GM18858 (cell line): ENCODE data around the gene PSMB10.

Experiments used
- ATAC-seq: cut with Tn5 transposase; IDR thresholded peaks from one replicate; pipeline ENCODE4 v1.9.1; 2021; ENCODE audit not compliant: unreplicated experiment

The PSMB10 gene

GRCh38 chr16:67897231-67897630 lies 39.4 kb downstream of the PSMB10 start:
- no peak for ATAC-seq

- ATAC-seq: no peak
Observed at GRCh38 chr16:67893743-67894399, 42.8 kb downstream of the PSMB10 start.

- peak; percentile 55 for ATAC-seq
Observed at GRCh38 chr16:67892899-67893742, 43.5 kb downstream of the PSMB10 start, which contains the start of gene PSKH1. Gene PSKH1, plus strand, starts transcription at chr16:67893254. Its CDS starts 15,496 bp downstream, at chr16:67908750.

- ATAC-seq: no peak
Observed at GRCh38 chr16:67892375-67892774, 44.3 kb downstream of the PSMB10 start.

- no peak for ATAC-seq
Observed at GRCh38 chr16:67888331-67888730, 48.3 kb downstream of the PSMB10 start.

- no peak for ATAC-seq
Observed at GRCh38 chr16:67886387-67886786, 50.3 kb downstream of the PSMB10 start.

- ATAC-seq: no peak
Observed at GRCh38 chr16:67885976-67886375, 50.7 kb downstream of the PSMB10 start.

- ATAC-seq: no peak
Observed at GRCh38 chr16:67885545-67885944, 51.1 kb downstream of the PSMB10 start.

- no peak for ATAC-seq
Observed at GRCh38 chr16:67884684-67885083, 52.0 kb downstream of the PSMB10 start, which contains the start of gene NRN1L. Gene NRN1L, plus strand, starts transcription at chr16:67884885. Its CDS starts 19 bp downstream, at chr16:67884904.
